BE2C (cell line): ENCODE results near the gene MYO6. TPM values are rescaled to one million over a fixed set of nuclear protein-coding genes. Genes with fewer than 3 reads are reported as not detected.
"Not testable (repeated sequence)": the region's sequence is repeated elsewhere in the genome, so short reads cannot be mapped to it uniquely, and the experiment has no call there.

Experiments
- DNase-seq: peaks from one replicate; pipeline ENCODE4 v3.0.0-alpha.2; 2020
- H3K27me3 ChIP-seq: fragments of 250-450 bp; sonication (Bioruptor Pico); 2 replicates; pipeline ENCODE4 v1.5.1; 2020; ENCODE audit warnings: mild to moderate bottlenecking
- H3K36me3 ChIP-seq: fragments of 250-450 bp; sonication (Bioruptor Pico); 2 replicates; pipeline ENCODE4 v1.5.1; 2020; ENCODE audit warnings: mild to moderate bottlenecking
- H3K4me1 ChIP-seq: fragments of 250-450 bp; sonication (Bioruptor Pico); 2 replicates; pipeline ENCODE4 v1.5.1; 2020
- H3K4me3 ChIP-seq: 2 replicates; pipeline ENCODE4 v1.5.1; 2011; ENCODE audit warnings: low read depth, low read length
- H3K9me3 ChIP-seq: fragments of 250-450 bp; sonication (Bioruptor Pico); 2 replicates; pipeline ENCODE4 v1.5.1; 2020
- CTCF ChIP-seq: IDR thresholded peaks from 2 replicates; pipeline ENCODE4 v1.5.1; 2012; ENCODE audit warnings: mild to moderate bottlenecking, low read depth, low read length
- polyA plus RNA-seq: library from polyadenylated mRNA; unstranded; fragments of >200 nt; gene quantifications from one replicate; pipeline ENCODE4 v1.2.1, GENCODE V29; 2012; ENCODE audit warnings: low read depth, missing spikeins; ENCODE audit not compliant: insufficient read length, insufficient read depth

MYO6 gene
- polyA plus RNA-seq = 0.42 TPM

GRCh38 chr6:75748743-75749538 lies at the start of gene MYO6:
TSS of gene MYO6 (plus strand) at chr6:75749239. CDS start at chr6:75817548, 68,309 bp downstream.
- no peaks in the 10 kb centered on the region for H3K36me3 ChIP-seq
- peak; percentile 58 for DNase-seq
- TF ChIP-seq CTCF = no peak
- H3K9me3 ChIP-seq = no peaks in the 10 kb centered on the region
- H3K4me1 ChIP-seq = no peaks in the 10 kb centered on the region
- peak within 1 kb of the TSS; percentile 69 for H3K4me3 ChIP-seq
- peaks cover 51% of the 10 kb centered on the region for H3K27me3 ChIP-seq

DNA sequence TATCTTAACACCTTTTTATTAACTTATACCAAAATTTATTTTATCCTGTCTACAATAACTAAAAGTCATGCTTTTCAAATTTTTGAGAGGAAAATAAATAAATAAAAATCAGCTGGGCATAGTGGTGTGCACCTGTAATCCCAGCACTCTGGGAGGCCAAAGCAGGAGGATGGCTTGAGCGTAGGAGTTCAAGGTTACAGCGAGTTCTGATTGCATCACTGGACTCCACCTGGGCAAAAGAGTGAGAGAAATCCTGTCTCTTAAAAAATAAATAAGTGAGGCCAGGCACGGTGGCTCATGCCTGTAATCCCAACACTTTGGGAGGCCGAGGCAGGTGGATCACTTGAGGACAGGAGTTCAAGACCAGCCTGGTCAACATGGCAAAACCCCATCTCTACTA lies 40.7 kb upstream of the MYO6 start:
- H3K36me3 ChIP-seq = peaks cover 52% of the 10 kb centered on the region
- not testable (repeated sequence) for H3K4me3 ChIP-seq, H3K4me1 ChIP-seq, DNase-seq, H3K9me3 ChIP-seq, H3K27me3 ChIP-seq

DNA sequence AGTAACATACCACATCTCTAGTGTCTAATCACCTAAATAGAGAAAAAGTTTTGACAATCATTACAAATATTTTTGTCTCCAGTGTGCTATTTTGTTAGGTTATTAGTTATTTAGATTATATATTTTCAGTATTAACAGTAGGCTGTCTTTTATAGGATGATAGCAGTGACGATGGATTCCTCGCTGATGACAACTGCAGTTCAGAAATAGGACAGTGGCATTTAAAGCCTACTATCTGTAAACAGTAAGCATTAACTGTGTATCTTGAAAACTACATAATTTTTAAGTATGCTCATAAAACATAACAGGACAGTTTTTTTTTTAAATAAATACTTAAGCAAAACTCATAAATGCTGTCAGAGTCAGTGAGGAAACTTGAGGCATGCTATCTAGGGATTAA lies 37.9 kb upstream of the MYO6 start:
- Histone ChIP-seq H3K4me3 (no peak overlapping the region), H3K27me3 (no peaks in the 10 kb centered on the region), H3K4me1 (no peaks in the 10 kb centered on the region), H3K9me3 (no peaks in the 10 kb centered on the region), H3K36me3 (peaks cover 71% of the 10 kb centered on the region)
- no peak for DNase-seq
- TF ChIP-seq CTCF = no peak

- no peak for TF ChIP-seq CTCF
- H3K36me3 ChIP-seq = peaks cover 19% of the 10 kb centered on the region
- H3K4me1 ChIP-seq = no peaks in the 10 kb centered on the region
- H3K9me3 ChIP-seq = no peaks in the 10 kb centered on the region
- DNase-seq = no peak
- H3K4me3 ChIP-seq = no peak overlapping the region
- no peaks in the 10 kb centered on the region for H3K27me3 ChIP-seq
These were observed 29.9 kb upstream of the MYO6 start for GRCh38 chr6:75719133-75719532.

DNA sequence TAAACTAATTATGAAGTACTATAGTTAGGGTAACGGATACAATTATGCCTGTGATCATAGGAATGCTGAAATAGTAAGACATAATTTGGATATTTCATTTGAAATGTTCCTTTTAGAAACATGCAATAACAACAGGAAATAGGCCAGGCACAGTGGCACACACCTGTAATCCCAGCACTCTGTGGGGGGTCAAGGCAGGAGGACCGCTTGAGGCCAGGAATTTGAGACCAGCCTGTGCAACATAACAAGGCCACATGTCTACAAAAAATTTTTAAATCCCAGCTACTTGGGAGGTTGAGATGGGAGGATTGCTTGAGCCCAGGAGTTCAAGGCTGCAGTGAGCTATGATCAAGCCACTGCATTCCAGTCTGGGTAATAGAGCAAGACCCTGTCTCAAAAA lies 25.7 kb upstream of the MYO6 start:
- H3K27me3 ChIP-seq = no peaks in the 10 kb centered on the region
- no peaks in the 10 kb centered on the region for H3K36me3 ChIP-seq
- no peaks in the 10 kb centered on the region for H3K4me1 ChIP-seq
- no peak for TF ChIP-seq CTCF
- H3K9me3 ChIP-seq = no peaks in the 10 kb centered on the region
- DNase-seq = no peak
- no peak overlapping the region for H3K4me3 ChIP-seq

DNA sequence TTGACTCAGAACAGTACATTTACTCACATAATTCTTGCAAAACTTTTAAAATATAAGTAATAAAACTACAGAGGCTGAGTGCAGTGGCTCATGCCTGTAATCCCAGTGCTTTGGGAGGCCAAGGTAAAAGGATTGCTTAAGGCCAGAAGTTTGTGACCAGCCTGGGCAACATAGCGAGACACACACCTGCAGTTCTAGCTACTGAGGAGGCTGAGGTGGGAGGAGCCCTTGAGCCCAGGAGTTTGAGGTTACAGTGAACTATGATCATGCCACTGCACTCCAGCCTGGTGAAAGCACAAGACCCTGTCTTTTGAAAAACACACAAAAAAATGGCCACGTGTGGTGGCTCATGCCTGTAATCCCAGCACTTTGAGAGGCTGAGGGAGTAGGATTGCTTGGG lies 21.8 kb upstream of the MYO6 start:
- H3K36me3 ChIP-seq = no peaks in the 10 kb centered on the region
- DNase-seq = no peak
- H3K27me3 ChIP-seq = no peaks in the 10 kb centered on the region
- no peaks in the 10 kb centered on the region for H3K9me3 ChIP-seq
- H3K4me3 ChIP-seq = no peak overlapping the region
- no peaks in the 10 kb centered on the region for H3K4me1 ChIP-seq
- TF ChIP-seq CTCF = no peak

- not testable (repeated sequence) for H3K4me1 ChIP-seq, H3K36me3 ChIP-seq, H3K4me3 ChIP-seq, DNase-seq, H3K27me3 ChIP-seq, H3K9me3 ChIP-seq
These were observed 18.0 kb upstream of the MYO6 start for GRCh38 chr6:75731029-75731428.
